CD14-positive monocyte (primary cell): Measurements from ENCODE around the gene ARMC5. TPM values are rescaled to one million over a fixed set of nuclear protein-coding genes. Genes with fewer than 3 reads are reported as not detected.

Source experiments
- DNase-seq, 3 donors: peaks; one replicate each; pipeline ENCODE4 v3.0.0-alpha.2; 2011 to 2022
- H2AFZ ChIP-seq: 2 replicates; pipeline ENCODE4 v1.6.0; 2012; ENCODE audit warnings: mild to moderate bottlenecking, low read depth, low read length, inconsistent platforms; ENCODE audit not compliant: insufficient read depth, poor library complexity, severe bottlenecking
- H3K27ac ChIP-seq, 2 donors: 1 replicate in 1 of 2; 2 replicates in 1 of 2; pipeline ENCODE4 v1.5.1; 2012 to 2013; ENCODE audit warnings: low read length in 2 of 2, control low read depth in 1 of 2, inconsistent platforms in 1 of 2, low read depth in 1 of 2, mild to moderate bottlenecking in 1 of 2
- H3K27me3 ChIP-seq, 2 donors: one replicate each; pipeline versions ENCODE4 v1.6.0 to v1.6.1; 2011 to 2013; ENCODE audit warnings: low read length in 2 of 2; ENCODE audit not compliant: control insufficient read depth in 2 of 2, insufficient read depth in 2 of 2
- H3K36me3 ChIP-seq, 2 donors: replicated peaks in 1 of 2; 1 replicate in 1 of 2; 2 replicates in 1 of 2; pipeline versions ENCODE4 v1.5.1 to v1.6.1; 2012 to 2013; ENCODE audit warnings: low read length in 2 of 2, control low read depth in 1 of 2, inconsistent platforms in 1 of 2, mild to moderate bottlenecking in 1 of 2; ENCODE audit not compliant: insufficient read depth in 2 of 2, control insufficient read depth in 1 of 2
- H3K4me1 ChIP-seq, 2 donors: 1 replicate in 1 of 2; 2 replicates in 1 of 2; pipeline versions ENCODE4 v1.5.1 to v1.6.1; 2012 to 2013; ENCODE audit warnings: low read length in 2 of 2, control low read depth in 1 of 2, inconsistent platforms in 1 of 2, mild to moderate bottlenecking in 1 of 2, moderate library complexity in 1 of 2; ENCODE audit not compliant: insufficient read depth in 2 of 2, control insufficient read depth in 1 of 2
- H3K4me2 ChIP-seq: replicated peaks from 2 replicates; pipeline ENCODE3; 2012; ENCODE audit warnings: low read length, moderate library complexity, mild to moderate bottlenecking; ENCODE audit not compliant: poor library complexity, severe bottlenecking; ENCODE audit errors: extremely low read depth
- H3K4me3 ChIP-seq, 3 experiments: fragments of 200-600 bp in 1 of 3; sonication (generic) in 1 of 3; replicated peaks in 1 of 3; 1 replicate in 2 of 3; 2 replicates in 1 of 3; pipeline ENCODE4 v1.5.1; 2011 to 2013; ENCODE audit warnings: low read length in 3 of 3, mild to moderate bottlenecking in 3 of 3, control low read depth in 2 of 3, low read depth in 2 of 3, inconsistent platforms in 1 of 3, moderate library complexity in 1 of 3
- H3K79me2 ChIP-seq: 2 replicates; pipeline ENCODE4 v1.6.0; 2012; ENCODE audit warnings: mild to moderate bottlenecking, control low read depth, inconsistent platforms, low read length, moderate library complexity; ENCODE audit not compliant: insufficient read depth
- H3K9ac ChIP-seq: 2 replicates; pipeline ENCODE4 v1.6.0; 2017; ENCODE audit warnings: low read length, mild to moderate bottlenecking; ENCODE audit not compliant: insufficient read depth, poor library complexity, severe bottlenecking
- H3K9me3 ChIP-seq, 2 donors: replicated peaks in 1 of 2; 1 replicate in 1 of 2; 2 replicates in 1 of 2; pipeline versions ENCODE4 v1.5.1 to v1.6.1; 2012 to 2013; ENCODE audit warnings: low read length in 2 of 2, control low read depth in 1 of 2; ENCODE audit not compliant: control insufficient read depth in 1 of 2, insufficient read depth in 1 of 2
- H4K20me1 ChIP-seq: 2 replicates; pipeline ENCODE4 v1.6.0; 2012; ENCODE audit warnings: mild to moderate bottlenecking, low read length, control low read depth, moderate library complexity; ENCODE audit not compliant: insufficient read depth
- H3K27ac Mint-ChIP-seq, 7 donors: one replicate each; pipeline ENCODE4 v1.8.0; 2020; ENCODE audit warnings: mild to moderate bottlenecking in 7 of 7, mixed read lengths in 7 of 7, moderate library complexity in 6 of 7, inconsistent platforms in 2 of 7
- H3K27me3 Mint-ChIP-seq, 3 donors: one replicate each; pipeline ENCODE4 v1.8.0; 2021 to 2022; ENCODE audit warnings: low read depth in 3 of 3, mild to moderate bottlenecking in 3 of 3, mixed read lengths in 3 of 3, moderate library complexity in 3 of 3, inconsistent platforms in 1 of 3
- H3K36me3 Mint-ChIP-seq, 2 donors: one replicate each; pipeline ENCODE4 v1.8.0; 2020; ENCODE audit warnings: mixed read lengths in 2 of 2, inconsistent platforms in 1 of 2, mild to moderate bottlenecking in 1 of 2
- H3K4me1 Mint-ChIP-seq: one replicate; pipeline ENCODE4 v1.8.0; 2020; ENCODE audit warnings: mild to moderate bottlenecking, mixed read lengths
- H3K4me3 Mint-ChIP-seq, 2 donors: one replicate each; pipeline ENCODE4 v1.8.0; 2020; ENCODE audit warnings: mild to moderate bottlenecking in 2 of 2, mixed read lengths in 2 of 2, moderate library complexity in 1 of 2
- H3K9me3 Mint-ChIP-seq, 7 donors: one replicate each; pipeline ENCODE4 v1.8.0; 2020 to 2022; ENCODE audit warnings: mixed read lengths in 7 of 7, mild to moderate bottlenecking in 6 of 7, moderate library complexity in 6 of 7, inconsistent platforms in 2 of 7
- WGBS: methylation state at CpG from one replicate; pipeline ENCODE4 v1.1.5; 2013; ENCODE audit warnings: missing lambda C conversion rate; ENCODE audit not compliant: insufficient coverage; 5-methylcytosine and 5-hydroxymethylcytosine counted together
- intact Hi-C, 2 donors: fragments of 100-400 bp; cut with micrococcal nuclease; formaldehyde crosslinking; loops; one replicate each; pipeline versions ENCODE4 v1.15.0 to v1.15.1; 2023
- polyA plus RNA-seq, 3 donors: library from polyadenylated mRNA; depleted of rRNA in 1 of 3; unstranded in 2 of 3; stranded (reverse) in 1 of 3; fragments of 300-500 nt in 2 of 3; fragments of >200 nt in 1 of 3; fragmentation: Illumina TruSeq in 2 of 3; gene quantifications; 1 replicate in 2 of 3; 2 replicates in 1 of 3; pipeline ENCODE4 v1.2.3, GENCODE V29; 2012 to 2021
- TF ChIP-seq, protein P1 (sequence below): fragments of 200-600 bp; IDR thresholded peaks from one replicate; pipeline ENCODE4 v1.8.0; 2022; ENCODE audit warnings: antibody characterized with exemption, mild to moderate bottlenecking

Gene ARMC5
- polyA plus RNA-seq, 3 donors = 2.9 to 9.3 (median 4.2) TPM

DNA sequence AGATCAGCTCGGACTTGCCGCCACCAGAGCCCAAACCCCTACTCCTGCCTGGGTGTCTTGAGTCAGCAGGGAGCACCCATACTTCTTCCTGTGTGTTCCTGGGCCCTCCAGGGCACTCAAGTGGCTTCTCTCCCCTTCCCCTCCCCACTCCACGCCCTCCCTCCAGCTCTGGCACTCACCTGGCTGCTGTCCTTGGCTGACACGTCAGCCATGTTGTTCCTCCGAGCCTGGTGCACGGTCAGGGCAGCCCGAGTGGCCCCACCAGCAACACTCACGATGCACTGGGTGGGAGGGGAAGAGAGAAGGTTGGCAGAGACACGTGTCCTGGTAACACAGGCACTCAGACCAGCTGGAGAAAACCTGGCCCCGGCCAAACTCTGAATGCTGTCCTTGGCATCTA lies 37.4 kb downstream of the ARMC5 start:
- Histone ChIP-seq H3K27me3 (no peaks in the 10 kb centered on the region), H4K20me1 (no peaks in the 10 kb centered on the region), H3K4me2 (no peak overlapping the region), H3K4me1 (no peaks in the 10 kb centered on the region), H3K27ac (no peak overlapping the region), H3K9ac (no peak overlapping the region), H3K79me2 (no peaks in the 10 kb centered on the region), H2AFZ (no peak overlapping the region), H3K9me3 (no peaks in the 10 kb centered on the region), H3K4me3 (no peak overlapping the region), H3K36me3 (peaks cover 60 to 89% of the 10 kb centered on the region in 2 donors)
- Mint-ChIP-seq H3K36me3 (peaks cover 71 to 81% of the 10 kb centered on the region in 2 donors), H3K4me1 (no peaks in the 10 kb centered on the region), H3K27me3 (no peaks in the 10 kb centered on the region), H3K27ac (no peak overlapping the region), H3K9me3 (no peaks in the 10 kb centered on the region), H3K4me3 (no peak overlapping the region)
- intact Hi-C loops = no loop called here
- WGBS = 96% methylated on average over 8 of the region's 10 CpGs
- no peak for DNase-seq
- TF ChIP-seq, protein P1, sequence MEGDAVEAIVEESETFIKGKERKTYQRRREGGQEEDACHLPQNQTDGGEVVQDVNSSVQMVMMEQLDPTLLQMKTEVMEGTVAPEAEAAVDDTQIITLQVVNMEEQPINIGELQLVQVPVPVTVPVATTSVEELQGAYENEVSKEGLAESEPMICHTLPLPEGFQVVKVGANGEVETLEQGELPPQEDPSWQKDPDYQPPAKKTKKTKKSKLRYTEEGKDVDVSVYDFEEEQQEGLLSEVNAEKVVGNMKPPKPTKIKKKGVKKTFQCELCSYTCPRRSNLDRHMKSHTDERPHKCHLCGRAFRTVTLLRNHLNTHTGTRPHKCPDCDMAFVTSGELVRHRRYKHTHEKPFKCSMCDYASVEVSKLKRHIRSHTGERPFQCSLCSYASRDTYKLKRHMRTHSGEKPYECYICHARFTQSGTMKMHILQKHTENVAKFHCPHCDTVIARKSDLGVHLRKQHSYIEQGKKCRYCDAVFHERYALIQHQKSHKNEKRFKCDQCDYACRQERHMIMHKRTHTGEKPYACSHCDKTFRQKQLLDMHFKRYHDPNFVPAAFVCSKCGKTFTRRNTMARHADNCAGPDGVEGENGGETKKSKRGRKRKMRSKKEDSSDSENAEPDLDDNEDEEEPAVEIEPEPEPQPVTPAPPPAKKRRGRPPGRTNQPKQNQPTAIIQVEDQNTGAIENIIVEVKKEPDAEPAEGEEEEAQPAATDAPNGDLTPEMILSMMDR = no peak

DNA sequence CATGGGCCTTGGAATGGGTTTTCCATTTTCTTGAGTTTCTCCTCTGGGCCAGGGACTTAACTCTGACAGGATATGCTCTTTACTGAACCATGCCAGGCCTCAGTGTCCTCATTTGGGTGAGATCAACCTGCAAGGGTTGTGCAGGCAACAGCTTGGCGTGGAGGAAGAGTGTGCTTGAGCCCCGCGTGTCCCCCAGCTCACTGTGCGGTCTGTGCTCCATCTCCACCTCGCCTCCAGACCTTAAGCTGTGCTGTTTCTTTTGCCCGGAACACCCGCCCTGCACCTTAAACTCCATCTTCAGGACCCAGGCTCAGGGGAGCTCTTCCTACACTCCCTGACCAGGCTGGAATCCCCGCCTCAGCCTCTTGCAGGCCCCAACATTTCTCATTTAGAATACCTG lies 39.2 kb downstream of the ARMC5 start:
- Histone ChIP-seq H3K79me2 (no peaks in the 10 kb centered on the region), H3K4me3 (no peak overlapping the region), H4K20me1 (no peaks in the 10 kb centered on the region), H2AFZ (no peak overlapping the region), H3K27ac (no peak overlapping the region), H3K27me3 (no peaks in the 10 kb centered on the region), H3K9ac (no peak overlapping the region), H3K4me2 (no peak overlapping the region), H3K9me3 (no peaks in the 10 kb centered on the region), H3K36me3 (peaks cover 45 to 71% of the 10 kb centered on the region in 2 donors), H3K4me1 (no peaks in the 10 kb centered on the region)
- Mint-ChIP-seq H3K27me3 (no peaks in the 10 kb centered on the region), H3K4me1 (no peaks in the 10 kb centered on the region), H3K36me3 (peaks cover 54 to 64% of the 10 kb centered on the region in 2 donors), H3K27ac (no peak overlapping the region), H3K4me3 (no peak overlapping the region), H3K9me3 (no peaks in the 10 kb centered on the region)
- WGBS = 100% methylated on average over 6 of the region's 8 CpGs
- intact Hi-C loops = no loop called here
- no peak for DNase-seq
- TF ChIP-seq, protein P1 = no peak
